ENCODE results near the gene TPD52L2. TPM values are rescaled to one million over a fixed set of nuclear protein-coding genes. Genes with fewer than 3 reads are reported as not detected.

The TPD52L2 gene
- total and polyA plus RNA-seq, 3 donors from 2014 or later = 89.9 to 132 (median 100) TPM

GRCh38 chr20:63891061-63892002 lies 26.3 kb downstream of the TPD52L2 start:
- no peak for DNase-seq
- no peak for TF ChIP-seq POLR2A (IDR thresholded peaks at IDR 0.05)
- TF ChIP-seq, protein P1, sequence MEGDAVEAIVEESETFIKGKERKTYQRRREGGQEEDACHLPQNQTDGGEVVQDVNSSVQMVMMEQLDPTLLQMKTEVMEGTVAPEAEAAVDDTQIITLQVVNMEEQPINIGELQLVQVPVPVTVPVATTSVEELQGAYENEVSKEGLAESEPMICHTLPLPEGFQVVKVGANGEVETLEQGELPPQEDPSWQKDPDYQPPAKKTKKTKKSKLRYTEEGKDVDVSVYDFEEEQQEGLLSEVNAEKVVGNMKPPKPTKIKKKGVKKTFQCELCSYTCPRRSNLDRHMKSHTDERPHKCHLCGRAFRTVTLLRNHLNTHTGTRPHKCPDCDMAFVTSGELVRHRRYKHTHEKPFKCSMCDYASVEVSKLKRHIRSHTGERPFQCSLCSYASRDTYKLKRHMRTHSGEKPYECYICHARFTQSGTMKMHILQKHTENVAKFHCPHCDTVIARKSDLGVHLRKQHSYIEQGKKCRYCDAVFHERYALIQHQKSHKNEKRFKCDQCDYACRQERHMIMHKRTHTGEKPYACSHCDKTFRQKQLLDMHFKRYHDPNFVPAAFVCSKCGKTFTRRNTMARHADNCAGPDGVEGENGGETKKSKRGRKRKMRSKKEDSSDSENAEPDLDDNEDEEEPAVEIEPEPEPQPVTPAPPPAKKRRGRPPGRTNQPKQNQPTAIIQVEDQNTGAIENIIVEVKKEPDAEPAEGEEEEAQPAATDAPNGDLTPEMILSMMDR (IDR thresholded peaks at IDR 0.05) = no peak
- no peaks in the 10 kb centered on the region for H3K36me3 ChIP-seq (ENCODE audit: low read depth, missing control alignments)
- no peak overlapping the region for H3K27ac ChIP-seq
- H3K27me3 ChIP-seq = no peaks in the 10 kb centered on the region
- WGBS, 2 donors = 89 to 90% methylated on average over 27 to 29 of the region's 29 CpGs
- no peak overlapping the region for H3K4me3 ChIP-seq
- H3K9me3 ChIP-seq = no peaks in the 10 kb centered on the region
- intact Hi-C loops (cut with DNase I; ENCODE audit: low total_unique reads) = no loop called here
- peaks cover 21% of the 10 kb centered on the region for H3K4me1 ChIP-seq

GRCh38 chr20:63892402-63892801 lies 27.3 kb downstream of the TPD52L2 start:
- WGBS, 2 donors = 83% methylated on average over 7 of the region's 7 CpGs
- DNase-seq = no peak
- Histone ChIP-seq H3K4me3 (no peak overlapping the region), H3K27me3 (no peaks in the 10 kb centered on the region), H3K27ac (no peak overlapping the region), H3K36me3 (ENCODE audit: low read depth, missing control alignments) (no peaks in the 10 kb centered on the region), H3K9me3 (no peaks in the 10 kb centered on the region), H3K4me1 (peaks cover 24% of the 10 kb centered on the region)
- intact Hi-C loops (cut with DNase I; ENCODE audit: low total_unique reads) = no loop called here
- TF ChIP-seq, protein P1 (IDR thresholded peaks at IDR 0.05) = no peak
- TF ChIP-seq POLR2A (IDR thresholded peaks at IDR 0.05) = no peak

DNA sequence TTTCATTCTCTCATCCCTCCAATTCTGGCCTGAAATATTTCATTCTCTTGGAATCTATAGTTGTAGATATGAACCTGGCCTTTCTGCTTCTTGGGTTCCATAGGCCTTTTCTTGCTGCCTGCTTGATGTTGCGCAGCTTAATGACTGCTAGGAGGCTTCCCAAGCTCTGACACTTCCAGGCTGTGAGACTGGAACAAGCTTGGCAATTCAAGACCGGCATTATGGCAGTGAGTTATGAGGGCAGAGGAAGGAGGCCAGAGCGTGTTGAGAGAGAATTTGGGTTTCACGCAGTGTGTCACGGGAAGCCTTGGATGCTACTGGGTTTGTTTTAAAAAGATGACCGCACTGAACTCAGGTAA lies 28.9 kb downstream of the TPD52L2 start:
- DNase-seq = no peak
- intact Hi-C loops (cut with DNase I; ENCODE audit: low total_unique reads) = no loop called here
- Histone ChIP-seq H3K27me3 (no peaks in the 10 kb centered on the region), H3K4me3 (peak overlapping the region in 1 of 2 donors; percentile 50), H3K27ac (no peak overlapping the region), H3K4me1 (peaks cover 28% of the 10 kb centered on the region), H3K36me3 (ENCODE audit: low read depth, missing control alignments) (no peaks in the 10 kb centered on the region), H3K9me3 (no peaks in the 10 kb centered on the region)
- TF ChIP-seq, protein P1 (IDR thresholded peaks at IDR 0.05) = no peak
- no peak for TF ChIP-seq POLR2A (IDR thresholded peaks at IDR 0.05)
- WGBS, 2 donors = 18 to 29% methylated on average over 6 of the region's 6 CpGs

GRCh38 chr20:63894358-63895201 lies 29.5 kb downstream of the TPD52L2 start, which contains the start of gene DNAJC5:
DNAJC5 (plus strand) TSS chr20:63895126; CDS start chr20:63928346, 33,220 bp downstream.
- no peak for TF ChIP-seq POLR2A (IDR thresholded peaks at IDR 0.05)
- TF ChIP-seq, protein P1 (IDR thresholded peaks at IDR 0.05) = no peak
- H3K4me3 ChIP-seq = peak within 1 kb of the TSS; percentile 59 to 75
- peak; percentile 96 for DNase-seq
- intact Hi-C loops (cut with DNase I; ENCODE audit: low total_unique reads) = no loop called here
- H3K4me1 ChIP-seq = peaks cover 32% of the 10 kb centered on the region
- no peaks in the 10 kb centered on the region for H3K27me3 ChIP-seq
- H3K36me3 ChIP-seq (ENCODE audit: low read depth, missing control alignments) = no peaks in the 10 kb centered on the region
- WGBS, 2 donors = 1 to 2% methylated on average over 22 to 57 of the region's 82 CpGs
- H3K27ac ChIP-seq = peak within 1 kb of the TSS; percentile 18 to 83
- no peaks in the 10 kb centered on the region for H3K9me3 ChIP-seq

Measured in testis (tissue), 3 donors.